ENCODE data around the gene PRTN3.
A peak's percentile ranks its signal among the peaks of the same experiment; 100 is the strongest.
"Not testable (repeated sequence)": the region's sequence is repeated elsewhere in the genome, so short reads cannot be mapped to it uniquely, and the experiment has no call there.

Gene PRTN3

GRCh38 chr19:881385-882071, 40.7 kb downstream of the PRTN3 start:
- no peak for DNase-seq (ENCODE audit: low read depth)

DNA sequence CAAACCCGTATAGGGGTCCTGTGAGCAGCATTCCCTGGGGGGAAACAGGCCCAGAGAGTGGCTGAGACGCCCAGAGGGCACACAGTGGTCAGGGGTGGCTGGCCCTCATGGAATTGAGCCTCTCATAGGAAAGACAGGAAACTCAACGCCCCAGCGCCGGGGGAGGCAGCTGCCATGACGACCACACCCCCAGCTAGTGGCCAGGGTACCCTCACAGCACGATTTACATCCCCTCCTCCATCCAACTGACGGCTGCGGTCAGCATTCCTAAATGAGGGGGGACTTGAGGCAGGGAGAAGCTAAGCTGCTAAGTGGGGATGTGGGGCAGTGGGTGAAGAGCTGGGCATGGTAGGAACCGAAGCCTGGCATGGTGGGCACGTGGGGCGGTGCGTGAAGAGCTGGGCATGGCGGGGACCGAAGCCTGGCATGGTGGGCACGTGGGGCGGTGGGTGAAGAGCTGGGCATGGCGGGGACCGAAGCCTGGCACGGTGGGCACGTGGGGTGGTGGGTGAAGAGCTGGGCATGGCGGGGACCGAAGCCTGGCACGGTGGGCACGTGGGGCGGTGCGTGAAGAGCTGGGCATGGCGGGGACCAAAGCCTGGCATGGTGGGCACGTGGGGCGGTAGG, 42.2 kb downstream of the PRTN3 start:
- DNase-seq (ENCODE audit: low read depth), result no peak

DNA sequence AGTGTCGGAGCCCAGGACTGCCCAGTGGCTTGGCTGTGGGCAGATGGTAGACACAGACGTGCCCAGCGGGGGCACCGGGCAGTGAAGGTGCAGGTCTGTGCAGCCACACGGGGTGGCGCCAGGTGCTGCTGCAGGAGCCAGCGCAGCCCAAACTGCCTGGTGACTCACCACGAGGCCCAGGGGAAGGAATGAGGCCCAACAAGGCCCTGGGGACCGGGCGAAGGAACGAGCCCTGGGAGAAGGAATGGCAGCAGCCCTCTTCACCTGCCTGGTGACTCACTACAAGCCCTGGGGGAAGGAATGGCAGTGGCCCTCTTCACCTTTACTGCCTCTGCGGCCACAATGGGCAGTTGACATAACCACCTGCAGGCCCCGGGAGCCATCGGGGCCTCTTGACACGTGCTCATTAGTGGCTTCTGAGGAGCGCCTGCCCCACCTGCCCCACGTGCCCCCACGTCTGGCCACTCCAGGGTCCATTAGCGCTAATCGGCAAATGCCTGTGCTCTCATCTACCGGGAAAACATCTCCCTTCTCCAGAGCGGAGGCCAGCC, 42.9 kb downstream of the PRTN3 start:
- DNase-seq (ENCODE audit: low read depth), result no peak

DNA sequence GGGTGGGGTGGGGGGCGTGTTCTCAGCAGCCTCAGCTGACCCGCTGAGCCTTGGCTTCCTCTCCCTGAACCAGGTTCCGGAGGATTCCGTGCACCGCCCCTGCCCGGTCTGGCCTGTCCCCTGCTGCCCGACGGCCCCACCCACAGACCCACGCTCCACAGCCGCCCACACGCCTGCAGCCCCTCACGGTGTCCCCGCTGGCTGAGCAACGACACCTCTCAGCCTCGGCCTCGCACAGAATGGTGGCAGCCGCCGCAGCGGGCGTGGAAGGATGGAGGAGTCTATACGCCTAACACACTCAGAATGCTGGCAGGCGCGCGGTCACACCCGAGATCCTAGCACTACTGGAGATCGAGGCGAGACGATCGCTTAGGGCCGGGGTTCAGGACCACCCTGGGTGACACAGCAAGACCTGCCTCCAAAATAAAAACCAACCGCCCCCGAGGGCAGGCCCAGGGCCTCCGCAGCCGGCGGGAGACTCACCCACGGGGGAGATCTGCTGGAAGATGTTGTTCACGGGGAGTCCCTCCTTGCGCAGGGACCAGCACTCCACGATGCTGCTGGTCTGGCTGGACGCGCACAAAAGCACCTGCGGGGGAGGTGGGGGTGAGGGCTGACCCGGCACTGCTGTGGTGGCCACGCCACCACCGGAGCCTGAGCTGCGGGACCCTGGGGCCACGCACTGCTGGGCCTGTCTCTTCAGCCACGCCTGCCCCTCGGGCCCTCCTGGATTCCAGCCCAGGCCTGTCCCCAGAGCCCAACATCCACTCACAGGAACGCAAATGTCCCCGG, 43.8 kb downstream of the PRTN3 start:
- DNase-seq (ENCODE audit: low read depth), result no peak

GRCh38 chr19:885536-886224, 44.9 kb downstream of the PRTN3 start:
- DNase-seq (ENCODE audit: low read depth), result no peak

- DNase-seq (ENCODE audit: low read depth), result no peak
Observed at GRCh38 chr19:887072-887471, 46.3 kb downstream of the PRTN3 start.

DNA sequence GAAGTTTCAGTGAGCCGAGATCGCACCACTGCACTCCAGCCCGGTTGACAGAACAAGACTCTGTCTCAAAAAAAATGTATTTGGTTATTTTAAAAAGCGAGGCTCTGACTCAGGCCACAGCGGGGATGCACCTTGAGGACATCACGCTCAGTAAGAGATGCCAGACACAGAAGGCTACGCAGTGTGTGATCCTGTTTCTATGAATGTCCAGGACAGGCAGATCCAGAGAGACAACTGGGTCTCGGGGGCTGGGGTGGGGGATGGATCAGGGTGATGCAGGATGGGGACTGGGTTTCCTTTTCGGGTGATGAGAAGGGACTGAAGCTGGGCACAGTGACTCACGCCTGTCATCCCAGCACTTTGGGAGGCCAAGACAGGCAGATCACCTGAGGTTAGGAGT, 46.8 kb downstream of the PRTN3 start:
- no peak for DNase-seq (ENCODE audit: low read depth)

- peak; percentile 31 for DNase-seq (ENCODE audit: low read depth)
Observed at GRCh38 chr19:888581-889385, 48.0 kb downstream of the PRTN3 start.

DNA sequence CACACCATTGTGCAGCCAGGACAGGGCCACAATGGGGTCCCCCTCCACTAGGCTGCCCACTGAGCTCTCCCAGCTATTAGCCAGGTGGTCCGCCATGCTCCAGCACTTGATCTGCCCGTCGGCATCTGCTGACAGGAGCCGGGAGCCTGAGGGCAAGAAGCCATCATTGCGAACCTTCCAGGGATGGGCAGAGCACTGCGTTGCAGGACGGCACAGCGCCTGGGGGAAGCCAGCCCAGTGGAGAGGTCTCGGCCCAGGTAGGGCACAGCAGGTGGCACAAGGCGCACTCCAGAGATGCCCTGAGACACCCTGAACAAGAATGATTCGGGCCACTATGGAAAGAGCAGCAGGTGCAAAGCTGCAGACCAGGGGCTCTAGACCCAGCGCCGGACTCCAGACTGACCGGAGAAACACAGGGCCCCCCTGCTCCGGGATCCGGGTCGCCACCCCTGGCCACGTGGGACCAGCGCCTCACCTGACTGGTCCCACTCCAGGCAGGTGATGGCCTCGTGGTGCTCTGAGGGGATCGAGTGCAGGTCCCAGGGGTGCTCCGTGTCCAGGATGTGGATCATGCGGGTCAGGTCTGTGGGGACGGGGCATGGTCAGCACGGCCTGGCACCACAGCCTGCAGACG, 49.0 kb downstream of the PRTN3 start:
- DNase-seq (ENCODE audit: low read depth), result no peak

DNA sequence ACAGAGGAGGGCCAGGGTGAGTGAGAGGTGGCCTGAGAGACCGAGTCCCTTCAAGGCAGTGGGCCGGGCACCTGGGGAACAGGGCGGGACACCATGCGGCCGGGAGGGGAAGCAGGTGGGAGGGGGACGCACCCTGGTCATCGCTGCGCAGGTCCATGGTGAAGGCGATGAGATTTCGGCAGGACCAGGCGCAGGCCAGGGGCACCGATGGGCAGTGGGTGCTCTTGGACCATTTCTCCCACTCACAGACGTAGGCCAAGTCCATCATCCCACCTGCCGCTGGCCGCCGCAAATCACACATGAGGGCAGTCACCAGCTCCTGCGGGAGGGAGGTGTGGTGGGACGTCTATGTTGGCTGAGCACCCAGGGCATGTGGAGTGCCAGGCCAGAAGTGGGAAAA, 50.0 kb downstream of the PRTN3 start:
- DNase-seq (ENCODE audit: low read depth), result no peak

DNA sequence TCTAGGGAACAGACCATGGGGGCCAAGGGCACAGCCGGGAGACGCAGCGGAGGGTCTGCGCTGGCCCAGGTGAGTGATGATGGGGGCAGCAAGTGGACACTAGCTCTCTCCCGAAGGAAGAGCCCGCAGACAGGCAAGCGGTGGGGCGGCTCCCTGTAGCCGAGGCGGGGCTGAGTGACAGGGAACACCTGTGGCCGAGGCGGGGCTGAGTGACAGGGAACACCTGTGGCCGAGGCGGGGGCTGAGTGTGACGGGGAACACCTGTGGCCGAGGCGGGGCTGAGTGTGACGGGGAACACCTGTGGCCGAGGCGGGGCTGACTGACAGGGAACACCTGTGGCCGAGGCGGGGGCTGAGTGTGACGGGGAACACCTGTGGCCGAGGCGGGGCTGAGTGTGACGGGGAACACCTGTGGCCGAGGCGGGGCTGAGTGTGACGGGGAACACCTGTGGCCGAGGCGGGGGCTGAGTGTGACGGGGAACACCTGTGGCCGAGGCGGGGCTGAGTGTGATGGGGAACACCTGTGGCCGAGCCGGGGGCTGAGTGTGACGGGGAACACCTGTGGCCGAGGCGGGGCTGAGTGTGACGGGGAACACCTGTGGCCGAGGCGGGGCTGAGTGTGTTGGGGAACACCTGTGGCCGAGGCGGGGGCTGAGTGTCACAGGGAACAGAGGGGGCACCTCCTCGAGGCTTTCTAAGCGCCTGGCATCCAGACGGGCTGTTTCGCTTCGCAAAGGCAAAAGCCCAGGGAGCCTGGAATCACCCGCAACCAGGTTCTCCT, 50.8 kb downstream of the PRTN3 start:
- DNase-seq (ENCODE audit: low read depth), result not testable (repeated sequence)

- DNase-seq (ENCODE audit: low read depth), result no peak
Observed at GRCh38 chr19:892243-892893, 51.6 kb downstream of the PRTN3 start.

GRCh38 chr19:892894-893689, 52.3 kb downstream of the PRTN3 start, which contains the start of the genes MED16 and RNU6-9:
TSS of gene MED16 (minus strand) at chr19:893187. CDS start at chr19:891131, 2,056 bp downstream.
TSS of gene RNU6-9 (plus strand) at chr19:893484.
- peak; percentile 83 for DNase-seq (ENCODE audit: low read depth)

GRCh38 chr19:896434-896833, 55.6 kb downstream of the PRTN3 start:
- no peak for DNase-seq (ENCODE audit: low read depth)

GRCh38 chr19:896999-897398, 56.2 kb downstream of the PRTN3 start:
- DNase-seq (ENCODE audit: low read depth), result no peak

DNA sequence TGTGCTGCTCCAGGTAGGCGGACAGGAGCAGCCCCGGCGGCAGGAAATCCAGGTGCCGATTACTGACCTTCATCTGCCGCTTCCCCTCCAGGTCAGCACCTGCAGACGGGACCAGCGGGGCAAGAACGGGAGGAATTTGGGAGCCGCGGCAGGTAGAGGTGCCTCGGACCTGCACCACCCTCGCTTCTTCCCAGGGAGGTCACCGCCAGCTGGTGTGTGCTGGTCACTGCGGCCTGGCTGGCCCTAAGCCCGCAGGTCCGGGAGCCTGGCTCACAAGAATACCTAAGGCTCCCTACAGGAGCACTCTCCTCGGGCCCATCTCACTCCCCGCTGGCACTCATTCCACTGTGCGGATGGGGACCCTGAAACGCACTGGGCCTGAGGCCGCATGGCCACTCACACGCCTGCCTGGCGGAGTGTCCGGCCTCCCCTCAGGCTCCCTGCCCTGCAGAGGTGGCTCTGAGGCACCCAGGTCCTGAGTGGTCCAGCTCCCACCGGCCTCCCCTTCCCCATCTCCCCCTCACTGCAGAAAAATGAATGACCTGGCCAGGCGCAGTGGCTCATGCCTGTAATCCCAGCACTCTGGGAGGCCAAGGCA, 56.7 kb downstream of the PRTN3 start:
- DNase-seq (ENCODE audit: low read depth), result no peak
